ENCODE measurements around the gene DTNBP1.
A peak's percentile ranks its signal among the peaks of the same experiment; 100 is the strongest.

DTNBP1 gene

GRCh38 chr6:15479761-15480160 is 183.1 kb downstream of the DTNBP1 start:
- no peak overlapping the region for H3K4me3 ChIP-seq (ENCODE audit: low read depth, low read length)
- ChIA-PET CTCF (no interaction called here), POLR2A (no interaction called here)
- peaks cover 25% of the 10 kb centered on the region for H3K4me1 ChIP-seq (ENCODE audit: control insufficient read depth, insufficient read depth, low read length)
- no peaks in the 10 kb centered on the region for H3K9me3 ChIP-seq (ENCODE audit: control insufficient read depth, insufficient read depth, low read depth, low read length)
- H3K36me3 ChIP-seq (ENCODE audit: control insufficient read depth in 2 of 2, insufficient read depth in 1 of 2, low read length in 2 of 2), result peaks cover 0 to 6% of the 10 kb centered on the region in 2 experiments; a peak in 1 of 3 replicates
- no peak overlapping the region for H3K27ac ChIP-seq (ENCODE audit: extremely low read depth, low read depth, low read length)
- TF ChIP-seq ZFP69B (tag by site-specific recombination; IDR thresholded peaks at IDR 0.05) (no peak), ZNF76 (tag by site-specific recombination; IDR thresholded peaks at IDR 0.05; ENCODE audit: borderline replicate concordance, low read depth) (no peak), HOXA7 (CRISPR knock-in tag; IDR thresholded peaks at IDR 0.05; ENCODE audit: borderline replicate concordance) (no peak), ZNF214 (tag by site-specific recombination; IDR thresholded peaks at IDR 0.05; ENCODE audit: borderline replicate concordance) (no peak), SETDB1 (IDR thresholded peaks at IDR 0.05; ENCODE audit: insufficient read length, low read length) (no peak), MZF1 (tag by site-specific recombination; IDR thresholded peaks at IDR 0.05; ENCODE audit: borderline replicate concordance) (no peak), HOXC10 (CRISPR knock-in tag; IDR thresholded peaks at IDR 0.05) (no peak), ZNF174 (tag by site-specific recombination; IDR thresholded peaks at IDR 0.05) (no peak), ZNF19 (tag by site-specific recombination; IDR thresholded peaks at IDR 0.05; ENCODE audit: low read depth) (no peak), ZFP41 (tag by site-specific recombination; IDR thresholded peaks at IDR 0.05; ENCODE audit: borderline replicate concordance) (no peak), ZNF777 (tag by site-specific recombination; IDR thresholded peaks at IDR 0.05; ENCODE audit: borderline replicate concordance) (no peak), KLF8 (tag by site-specific recombination; IDR thresholded peaks at IDR 0.05) (no peak), ZNF114 (tag by site-specific recombination; IDR thresholded peaks at IDR 0.05) (no peak)
- TF ChIP-seq, protein P1, sequence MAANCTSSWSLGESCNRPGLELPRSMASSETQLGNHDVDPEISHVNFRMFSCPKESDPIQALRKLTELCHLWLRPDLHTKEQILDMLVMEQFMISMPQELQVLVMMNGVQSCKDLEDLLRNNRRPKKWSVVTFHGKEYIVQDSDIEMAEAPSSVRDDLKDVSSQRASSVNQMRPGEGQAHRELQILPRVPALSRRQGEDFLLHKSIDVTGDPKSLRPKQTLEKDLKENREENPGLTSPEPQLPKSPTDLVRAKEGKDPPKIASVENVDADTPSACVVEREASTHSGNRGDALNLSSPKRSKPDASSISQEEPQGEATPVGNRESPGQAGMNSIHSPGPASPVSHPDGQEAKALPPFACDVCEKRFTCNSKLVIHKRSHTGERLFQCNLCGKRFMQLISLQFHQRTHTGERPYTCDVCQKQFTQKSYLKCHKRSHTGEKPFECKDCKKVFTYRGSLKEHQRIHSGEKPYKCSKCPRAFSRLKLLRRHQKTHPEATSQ (tag by site-specific recombination; IDR thresholded peaks at IDR 0.05), result no peak

- peaks cover 0 to 11% of the 10 kb centered on the region in 2 experiments; a peak in 1 of 3 replicates for H3K36me3 ChIP-seq (ENCODE audit: control insufficient read depth in 2 of 2, insufficient read depth in 1 of 2, low read length in 2 of 2)
- H3K9me3 ChIP-seq (ENCODE audit: control insufficient read depth, insufficient read depth, low read depth, low read length), result no peaks in the 10 kb centered on the region
- H3K4me3 ChIP-seq (ENCODE audit: low read depth, low read length), result no peak overlapping the region
- no peak for TF ChIP-seq OVOL3 (tag by site-specific recombination; IDR thresholded peaks at IDR 0.05)
- TF ChIP-seq TRIM28 (IDR thresholded peaks at IDR 0.05; ENCODE audit: borderline replicate concordance, low read length), result no peak
- TF ChIP-seq SETDB1 (IDR thresholded peaks at IDR 0.05; ENCODE audit: insufficient read length, low read length), result no peak
- TF ChIP-seq ZNF704 (tag by site-specific recombination; IDR thresholded peaks at IDR 0.05), result no peak
- 0 out of 2 replicates have a peak, but pooled peaks have one; percentile 34 for TF ChIP-seq ZNF629 (tag by site-specific recombination; IDR thresholded peaks at IDR 0.05)
- TF ChIP-seq, protein P2, sequence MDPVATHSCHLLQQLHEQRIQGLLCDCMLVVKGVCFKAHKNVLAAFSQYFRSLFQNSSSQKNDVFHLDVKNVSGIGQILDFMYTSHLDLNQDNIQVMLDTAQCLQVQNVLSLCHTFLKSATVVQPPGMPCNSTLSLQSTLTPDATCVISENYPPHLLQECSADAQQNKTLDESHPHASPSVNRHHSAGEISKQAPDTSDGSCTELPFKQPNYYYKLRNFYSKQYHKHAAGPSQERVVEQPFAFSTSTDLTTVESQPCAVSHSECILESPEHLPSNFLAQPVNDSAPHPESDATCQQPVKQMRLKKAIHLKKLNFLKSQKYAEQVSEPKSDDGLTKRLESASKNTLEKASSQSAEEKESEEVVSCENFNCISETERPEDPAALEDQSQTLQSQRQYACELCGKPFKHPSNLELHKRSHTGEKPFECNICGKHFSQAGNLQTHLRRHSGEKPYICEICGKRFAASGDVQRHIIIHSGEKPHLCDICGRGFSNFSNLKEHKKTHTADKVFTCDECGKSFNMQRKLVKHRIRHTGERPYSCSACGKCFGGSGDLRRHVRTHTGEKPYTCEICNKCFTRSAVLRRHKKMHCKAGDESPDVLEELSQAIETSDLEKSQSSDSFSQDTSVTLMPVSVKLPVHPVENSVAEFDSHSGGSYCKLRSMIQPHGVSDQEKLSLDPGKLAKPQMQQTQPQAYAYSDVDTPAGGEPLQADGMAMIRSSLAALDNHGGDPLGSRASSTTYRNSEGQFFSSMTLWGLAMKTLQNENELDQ (tag by site-specific recombination; IDR thresholded peaks at IDR 0.05; ENCODE audit: low read depth), result no peak
- TF ChIP-seq HOXC10 (CRISPR knock-in tag; IDR thresholded peaks at IDR 0.05), result no peak
- ChIA-PET CTCF (interaction anchor here (0.6 to 1.4 kb wide), 2 partner anchors 75 to 146 kb away, joined by 3 to 4 read pairs; no protein-coding TSS in a partner anchor), POLR2A (no interaction called here)
- H3K4me1 ChIP-seq (ENCODE audit: control insufficient read depth, insufficient read depth, low read length), result peaks cover 25% of the 10 kb centered on the region
- no peak overlapping the region for H3K27ac ChIP-seq (ENCODE audit: extremely low read depth, low read depth, low read length)
Measured at GRCh38 chr6:15477746-15478145, 185.1 kb downstream of the DTNBP1 start.

Measured in HEK293 (cell line).